ENCODE results near the gene ST6GALNAC3.
"Not testable (repeated sequence)": the region's sequence is repeated elsewhere in the genome, so short reads cannot be mapped to it uniquely, and the experiment has no call there.

The ST6GALNAC3 gene

GRCh38 chr1:76102046-76102445 is 27.5 kb downstream of the ST6GALNAC3 start:
- DNase-seq (ENCODE audit: low read depth in 1 of 2, low spot score in 1 of 2) = no peak
- in situ Hi-C loops (cut with HindIII; ENCODE audit: low pct_unique_long_range_greater_than_20kb, low sequenced_read_pairs) = no loop called here
- TF ChIP-seq JUND (IDR thresholded peaks at IDR 0.05; ENCODE audit: low read depth) = no peak

DNA sequence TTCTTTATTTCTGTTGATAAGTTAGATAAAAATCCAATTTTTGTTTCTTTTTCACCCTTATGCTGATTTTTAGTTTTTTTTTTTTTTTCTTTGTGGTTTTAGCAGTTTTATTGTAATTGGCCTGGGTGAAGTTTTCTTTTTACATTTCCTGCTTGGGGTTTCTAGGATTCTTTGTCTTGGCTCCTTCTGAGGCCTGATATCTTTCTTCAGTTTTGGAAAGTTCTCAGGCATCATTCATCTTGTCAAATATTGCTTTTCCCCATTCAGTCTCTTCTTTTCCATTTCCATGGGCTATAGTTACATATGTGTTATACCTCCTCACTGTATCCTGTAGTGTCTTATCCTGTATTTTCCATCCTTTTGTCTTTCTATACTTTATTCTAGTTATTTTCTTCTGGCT is 28.5 kb downstream of the ST6GALNAC3 start:
- in situ Hi-C loops (cut with HindIII; ENCODE audit: low pct_unique_long_range_greater_than_20kb, low sequenced_read_pairs) = no loop called here
- DNase-seq (ENCODE audit: low read depth in 1 of 2, low spot score in 1 of 2) = no peak
- no peak for TF ChIP-seq JUND (IDR thresholded peaks at IDR 0.05; ENCODE audit: low read depth)

GRCh38 chr1:76105372-76105771 is 30.8 kb downstream of the ST6GALNAC3 start:
- no peak for DNase-seq (ENCODE audit: low read depth in 1 of 2, low spot score in 1 of 2)
- TF ChIP-seq JUND (IDR thresholded peaks at IDR 0.05; ENCODE audit: low read depth) = no peak
- in situ Hi-C loops (cut with HindIII; ENCODE audit: low pct_unique_long_range_greater_than_20kb, low sequenced_read_pairs) = no loop called here

DNA sequence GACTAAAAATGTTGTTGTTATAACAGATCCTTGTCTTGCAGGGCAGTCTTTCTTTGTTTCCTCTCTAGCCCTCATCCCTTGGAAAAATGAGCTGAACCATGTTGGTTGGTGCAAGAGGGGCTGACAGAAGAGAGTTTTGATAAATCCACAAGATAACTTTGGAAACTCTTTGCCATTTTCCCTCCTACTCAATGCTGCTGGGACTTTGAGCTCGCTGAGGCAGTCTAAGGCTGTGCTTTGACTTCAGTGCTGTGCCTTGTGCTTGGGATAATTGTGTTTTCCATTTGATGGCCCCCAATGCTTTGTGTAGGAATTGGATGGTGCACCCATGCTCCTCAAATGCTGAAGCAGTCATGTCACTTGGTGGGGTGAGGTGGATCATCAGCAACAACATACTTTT is 31.7 kb downstream of the ST6GALNAC3 start:
- no peak for DNase-seq (ENCODE audit: low read depth in 1 of 2, low spot score in 1 of 2)
- in situ Hi-C loops (cut with HindIII; ENCODE audit: low pct_unique_long_range_greater_than_20kb, low sequenced_read_pairs) = no loop called here
- no peak for TF ChIP-seq JUND (IDR thresholded peaks at IDR 0.05; ENCODE audit: low read depth)

DNA sequence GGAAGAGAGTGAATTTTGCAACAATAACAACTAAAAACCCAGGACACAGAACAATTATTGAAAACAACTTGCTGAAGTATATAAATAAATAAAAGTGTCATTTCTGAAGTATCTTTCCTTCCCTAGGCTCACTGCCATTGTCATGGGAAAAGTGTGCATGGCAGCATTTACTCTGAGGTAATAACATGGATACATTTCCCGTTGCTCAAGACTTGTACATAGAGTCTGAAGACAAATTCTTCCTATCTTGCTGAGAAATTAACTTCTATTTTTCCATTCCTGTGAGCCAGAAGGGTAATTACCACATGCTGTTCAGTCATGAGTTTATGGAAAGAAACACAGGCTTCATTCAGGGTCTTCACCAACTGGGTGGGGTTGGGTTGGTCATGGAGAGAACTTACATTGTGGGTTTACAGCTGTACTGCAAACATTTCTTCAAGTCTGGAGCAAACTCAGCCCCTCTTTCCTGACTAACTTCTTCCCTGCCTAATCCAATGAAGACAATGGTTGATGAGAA is 32.2 kb downstream of the ST6GALNAC3 start:
- no peak for DNase-seq (ENCODE audit: low read depth in 1 of 2, low spot score in 1 of 2)
- in situ Hi-C loops (cut with HindIII; ENCODE audit: low pct_unique_long_range_greater_than_20kb, low sequenced_read_pairs) = no loop called here
- no peak for TF ChIP-seq JUND (IDR thresholded peaks at IDR 0.05; ENCODE audit: low read depth)

GRCh38 chr1:76109404-76109803 is 34.9 kb downstream of the ST6GALNAC3 start:
- in situ Hi-C loops (cut with HindIII; ENCODE audit: low pct_unique_long_range_greater_than_20kb, low sequenced_read_pairs) = no loop called here
- no peak for TF ChIP-seq JUND (IDR thresholded peaks at IDR 0.05; ENCODE audit: low read depth)
- DNase-seq (ENCODE audit: low read depth in 1 of 2, low spot score in 1 of 2) = no peak

DNA sequence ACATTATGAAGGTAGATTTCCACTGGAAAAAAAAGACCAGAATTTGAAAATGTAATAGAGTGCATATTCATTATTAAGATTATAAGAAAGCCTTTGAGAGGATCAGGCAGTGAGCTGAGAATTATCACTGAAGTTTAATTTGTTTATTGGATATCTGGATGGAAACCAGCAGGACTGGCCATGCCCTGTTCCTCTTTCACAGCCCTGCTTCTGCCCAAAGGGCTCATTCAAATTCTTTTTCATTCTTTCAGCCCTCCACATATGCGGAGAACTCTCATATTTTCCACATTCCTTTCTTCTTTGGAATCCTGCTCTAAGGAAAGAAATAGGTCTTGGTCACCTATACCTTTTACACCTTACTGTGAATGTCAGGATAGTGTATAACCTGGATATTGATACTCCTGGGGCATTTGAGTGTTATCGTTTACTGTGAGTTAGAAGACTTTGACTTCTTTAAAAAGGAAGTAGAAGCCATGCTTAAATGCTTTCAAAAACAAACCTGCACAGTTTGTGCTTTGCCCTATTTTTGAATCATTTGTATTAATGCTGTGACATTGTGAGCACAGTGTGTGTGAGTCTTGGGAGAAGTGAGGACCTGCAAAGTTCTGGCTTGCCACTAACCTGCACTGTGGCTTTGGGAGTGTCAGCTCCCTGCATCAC is 35.5 kb downstream of the ST6GALNAC3 start:
- TF ChIP-seq JUND (IDR thresholded peaks at IDR 0.05; ENCODE audit: low read depth) = no peak
- DNase-seq (ENCODE audit: low read depth in 1 of 2, low spot score in 1 of 2) = no peak
- in situ Hi-C loops (cut with HindIII; ENCODE audit: low pct_unique_long_range_greater_than_20kb, low sequenced_read_pairs) = no loop called here

DNA sequence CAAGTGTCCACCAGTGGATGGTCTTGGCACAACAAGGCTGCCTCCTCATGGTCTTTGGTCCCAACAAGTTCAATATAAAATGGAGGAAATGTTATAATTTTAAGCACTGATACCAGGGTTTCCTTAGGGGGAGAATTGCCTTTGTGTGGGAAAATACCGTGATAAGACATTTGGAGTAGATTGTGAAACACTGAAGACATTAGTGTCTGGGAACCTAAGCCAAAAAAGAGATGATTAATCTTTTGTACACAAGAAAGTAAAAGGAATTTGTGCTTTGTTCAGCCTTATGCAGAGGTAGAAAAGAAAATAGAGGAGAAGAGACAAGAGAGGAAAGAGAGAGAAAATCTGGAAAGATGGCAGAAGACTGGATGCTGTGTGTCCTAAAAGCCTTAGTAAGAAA is 36.1 kb downstream of the ST6GALNAC3 start:
- in situ Hi-C loops (cut with HindIII; ENCODE audit: low pct_unique_long_range_greater_than_20kb, low sequenced_read_pairs) = no loop called here
- DNase-seq (ENCODE audit: low read depth in 1 of 2, low spot score in 1 of 2) = no peak
- TF ChIP-seq JUND (IDR thresholded peaks at IDR 0.05; ENCODE audit: low read depth) = no peak

GRCh38 chr1:76112321-76112720 is 37.8 kb downstream of the ST6GALNAC3 start:
- DNase-seq (ENCODE audit: low read depth in 1 of 2, low spot score in 1 of 2); in situ Hi-C loops (cut with HindIII; ENCODE audit: low pct_unique_long_range_greater_than_20kb, low sequenced_read_pairs): not testable (repeated sequence)

GRCh38 chr1:76113446-76113845 is 38.9 kb downstream of the ST6GALNAC3 start:
- in situ Hi-C loops (cut with HindIII; ENCODE audit: low pct_unique_long_range_greater_than_20kb, low sequenced_read_pairs) = no loop called here
- no peak for TF ChIP-seq JUND (IDR thresholded peaks at IDR 0.05; ENCODE audit: low read depth)

GRCh38 chr1:76115171-76115570 is 40.6 kb downstream of the ST6GALNAC3 start:
- no peak for TF ChIP-seq JUND (IDR thresholded peaks at IDR 0.05; ENCODE audit: low read depth)
- in situ Hi-C loops (cut with HindIII; ENCODE audit: low pct_unique_long_range_greater_than_20kb, low sequenced_read_pairs) = no loop called here
- no peak for DNase-seq (ENCODE audit: low read depth in 1 of 2, low spot score in 1 of 2)

More at GRCh38 chr1:76113446-76113845, 38.9 kb downstream of the ST6GALNAC3 start:
- DNase-seq (ENCODE audit: low read depth in 1 of 2, low spot score in 1 of 2) = no peak

- in situ Hi-C loops (cut with HindIII; ENCODE audit: low pct_unique_long_range_greater_than_20kb, low sequenced_read_pairs) = no loop called here
- DNase-seq (ENCODE audit: low read depth in 1 of 2, low spot score in 1 of 2) = no peak
- TF ChIP-seq JUND (IDR thresholded peaks at IDR 0.05; ENCODE audit: low read depth) = no peak
Observed at GRCh38 chr1:76121850-76122249, 47.3 kb downstream of the ST6GALNAC3 start.

DNA sequence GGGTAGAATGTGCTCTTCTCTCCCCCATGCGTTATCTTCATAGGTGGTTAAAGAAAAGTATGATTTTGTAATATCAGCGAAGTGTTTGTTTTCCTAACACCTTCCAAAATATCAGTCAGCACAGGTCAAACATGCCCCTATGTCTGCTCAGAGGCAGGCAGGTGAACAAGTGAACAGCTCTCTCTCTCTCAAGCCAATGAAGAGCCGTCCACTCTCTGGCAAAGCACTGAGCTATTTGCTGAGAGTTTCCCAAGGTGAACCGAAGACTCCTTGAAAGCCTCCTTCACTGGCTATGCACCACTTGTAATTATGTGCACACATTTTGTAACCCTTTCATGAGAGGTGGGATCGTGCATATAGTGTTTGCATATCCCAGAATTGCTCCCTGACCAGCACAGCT is 47.7 kb downstream of the ST6GALNAC3 start:
- DNase-seq (ENCODE audit: low read depth in 1 of 2, low spot score in 1 of 2) = no peak
- in situ Hi-C loops (cut with HindIII; ENCODE audit: low pct_unique_long_range_greater_than_20kb, low sequenced_read_pairs) = no loop called here

DNA sequence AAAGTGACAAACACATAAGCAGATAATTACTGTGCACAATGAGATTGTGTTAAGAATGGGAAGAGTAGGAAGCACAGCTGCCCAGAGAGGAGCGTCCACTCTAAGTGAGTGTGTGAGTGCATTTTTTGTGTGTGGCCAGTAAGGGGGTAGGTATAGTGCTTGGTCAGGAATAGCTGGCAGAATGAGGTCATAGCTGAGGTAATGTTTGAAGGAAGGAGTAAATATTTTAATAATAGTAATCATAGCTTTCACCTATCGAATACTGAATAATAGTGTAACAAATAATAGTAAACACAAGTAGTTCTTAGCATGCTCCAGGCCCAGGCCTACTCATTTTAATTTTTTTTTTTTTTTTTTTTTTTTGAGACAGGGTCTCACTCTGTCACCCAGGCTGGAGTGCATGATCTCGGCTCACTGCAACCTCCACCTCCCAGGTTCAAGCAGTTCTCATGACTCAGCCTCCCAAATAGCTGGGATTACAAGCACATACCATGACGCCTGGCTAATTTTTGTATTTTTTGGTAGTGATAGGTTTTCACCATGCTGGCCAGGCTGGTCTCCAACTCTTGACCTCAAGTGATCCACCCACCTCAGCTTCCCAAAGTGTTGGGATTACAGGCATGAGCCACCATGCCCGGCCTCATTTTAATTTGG is 49.0 kb downstream of the ST6GALNAC3 start:
- in situ Hi-C loops (cut with HindIII; ENCODE audit: low pct_unique_long_range_greater_than_20kb, low sequenced_read_pairs); DNase-seq (ENCODE audit: low read depth in 1 of 2, low spot score in 1 of 2): not testable (repeated sequence)

More for the DNA sequence above, 47.7 kb downstream of the ST6GALNAC3 start:
- TF ChIP-seq JUND (IDR thresholded peaks at IDR 0.05; ENCODE audit: low read depth) = no peak

Data from T47D (cell line).